HCT116 (cell line): ENCODE results near the gene LHPP. TPM values are rescaled to one million over a fixed set of nuclear protein-coding genes. Genes with fewer than 3 reads are reported as not detected.

Experiments used
- ATAC-seq: fragments of 200-7000 bp; cut with Tn5 transposase; 2 replicates; pipeline ENCODE4 v1.9.1; 2020; ENCODE audit warnings: mild to moderate bottlenecking, moderate library complexity
- BruUV-seq: library from RNA; stranded (reverse); fragments of 400-500 nt; replicated peaks from 2 replicates; lab custom pipeline; 2021; lab: Mats Ljungman, UMichigan
- CTCF ChIA-PET: fragments of 300-600 bp; sonication (Branson Sonifier 250); formaldehyde crosslinking; loops from one replicate; lab custom pipeline; 2021; ENCODE audit warnings: antibody characterized with exemption; lab: Charles Lee
- POLR2A ChIA-PET: fragments of 300-600, 350-600 bp; sonication (Branson Sonifier 250); formaldehyde crosslinking; loops from one replicate; lab custom pipeline; 2021; ENCODE audit warnings: antibody characterized with exemption; lab: Charles Lee
- RAD21 ChIA-PET, 2 experiments: fragments of 300-600 bp; sonication (Branson Sonifier 250); formaldehyde crosslinking; loops; one replicate each; lab custom pipeline; 2023; ENCODE audit warnings: low total read pairs in 2 of 2; ENCODE audit not compliant: uncharacterized antibody in 2 of 2, unreplicated experiment in 2 of 2, low non-redundant PET in 1 of 2; lab: Charles Lee
- DNase-seq: peaks from one replicate; pipeline ENCODE4 v3.0.0-alpha.2; 2010; ENCODE audit warnings: low read depth, low spot score
- H2AFZ ChIP-seq: fragments of 200-600 bp; shearing (Covaris generic), sonication (generic); 2 replicates; pipeline ENCODE4 v1.6.1; 2017; ENCODE audit warnings: low read depth, mixed run types, mixed read lengths, antibody characterized with exemption, low read length; ENCODE audit not compliant: poor library complexity, severe bottlenecking
- H3K27ac ChIP-seq: 2 replicates; pipeline ENCODE4 v1.5.1; 2012; ENCODE audit warnings: low read depth, low read length
- H3K27me3 ChIP-seq: fragments of 200-600 bp; sonication (generic); 2 replicates; pipeline ENCODE4 v1.6.1; 2016; ENCODE audit warnings: mixed run types, low read length, mixed read lengths; ENCODE audit not compliant: insufficient read depth
- H3K36me3 ChIP-seq, 2 experiments: fragments of 200-500 bp in 1 of 2; fragments of 200-600 bp in 1 of 2; sonication (Bioruptor generic) in 1 of 2; sonication (generic) in 1 of 2; 2 replicates each; pipeline versions ENCODE4 v1.5.1 to v1.6.1; 2014 to 2016; ENCODE audit warnings: low read length in 2 of 2, inconsistent platforms in 1 of 2, mixed read lengths in 1 of 2, mixed run types in 1 of 2; ENCODE audit not compliant: insufficient read depth in 2 of 2, control insufficient read depth in 1 of 2
- H3K4me1 ChIP-seq, 2 experiments: fragments of 200-600 bp in 1 of 2; sonication (generic) in 1 of 2; 2 replicates each; pipeline versions ENCODE4 v1.5.1 to v1.6.1; 2012 to 2017; ENCODE audit warnings: low read length in 2 of 2, inconsistent platforms in 1 of 2, mild to moderate bottlenecking in 1 of 2, mixed read lengths in 1 of 2, mixed run types in 1 of 2, moderate library complexity in 1 of 2; ENCODE audit not compliant: insufficient read depth in 2 of 2, control insufficient read depth in 1 of 2
- H3K4me2 ChIP-seq: fragments of 200-600 bp; sonication (generic); 2 replicates; pipeline ENCODE4 v1.6.1; 2017; ENCODE audit warnings: mixed run types, low read length, mixed read lengths
- H3K4me3 ChIP-seq, 2 experiments: fragments of 200-600 bp in 1 of 2; sonication (generic) in 1 of 2; replicated peaks in 1 of 2; 2 replicates each; pipeline ENCODE4 v1.5.1; 2011 to 2016; ENCODE audit warnings: low read length in 2 of 2, control low read depth in 1 of 2, low read depth in 1 of 2, mild to moderate bottlenecking in 1 of 2, mixed read lengths in 1 of 2, mixed run types in 1 of 2
- H3K79me2 ChIP-seq: fragments of 200-600 bp; sonication (generic); 2 replicates; pipeline ENCODE4 v1.6.1; 2017; ENCODE audit warnings: mild to moderate bottlenecking, mixed run types, low read length, moderate library complexity, mixed read lengths; ENCODE audit not compliant: insufficient read depth
- H3K9ac ChIP-seq: fragments of 200-600 bp; sonication (generic); 2 replicates; pipeline ENCODE4 v1.6.1; 2016; ENCODE audit warnings: low read length, mixed read lengths
- H3K9me2 ChIP-seq: fragments of 200-600 bp; sonication (generic), shearing (Covaris generic); 2 replicates; pipeline ENCODE4 v1.6.1; 2017; ENCODE audit warnings: mixed run types, mild to moderate bottlenecking, moderate library complexity; ENCODE audit not compliant: insufficient read depth
- H3K9me3 ChIP-seq, 2 experiments: fragments of 200-500 bp in 1 of 2; fragments of 200-600 bp in 1 of 2; sonication (Bioruptor generic) in 1 of 2; sonication (generic) in 1 of 2; 2 replicates each; pipeline ENCODE4 v1.6.1; 2014 to 2017; ENCODE audit warnings: low read length in 2 of 2, mixed read lengths in 2 of 2, inconsistent platforms in 1 of 2, low read depth in 1 of 2, mild to moderate bottlenecking in 1 of 2, mixed run types in 1 of 2, moderate library complexity in 1 of 2; ENCODE audit not compliant: control insufficient read depth in 1 of 2, insufficient read depth in 1 of 2
- H4K20me1 ChIP-seq: fragments of 200-600 bp; sonication (generic), shearing (Covaris generic); 2 replicates; pipeline ENCODE4 v1.6.1; 2017; ENCODE audit warnings: mixed run types, mild to moderate bottlenecking, moderate library complexity; ENCODE audit not compliant: insufficient read depth
- CBX3 ChIP-seq: IDR thresholded peaks from 2 replicates; pipeline ENCODE4 v1.6.1; 2012; ENCODE audit warnings: low read depth
- CEBPB ChIP-seq: IDR thresholded peaks from 2 replicates; pipeline ENCODE4 v1.6.1; 2012; ENCODE audit warnings: low read depth
- EGR1 ChIP-seq: IDR thresholded peaks from 2 replicates; pipeline ENCODE4 v1.6.1; 2012; ENCODE audit warnings: low read depth
- ELF1 ChIP-seq: IDR thresholded peaks from 2 replicates; pipeline ENCODE4 v1.6.1; 2012; ENCODE audit warnings: low read depth, borderline replicate concordance
- EZH2 ChIP-seq: fragments of 200-600 bp; sonication (generic); IDR thresholded peaks from 2 replicates; pipeline ENCODE4 v1.6.1; 2017; ENCODE audit warnings: antibody characterized with exemption, mixed run types
- EZH2phosphoT487 ChIP-seq: fragments of 200-600 bp; IDR thresholded peaks from 2 replicates; pipeline ENCODE4 v1.6.1; 2018; ENCODE audit warnings: antibody characterized with exemption, borderline replicate concordance
- FOSL1 ChIP-seq: IDR thresholded peaks from 2 replicates; pipeline ENCODE4 v1.6.1; 2012; ENCODE audit warnings: low read depth
- JUND ChIP-seq: IDR thresholded peaks from 2 replicates; pipeline ENCODE4 v1.6.1; 2012
- POLR2A ChIP-seq: IDR thresholded peaks from 2 replicates; pipeline ENCODE4 v1.7.0; 2011; ENCODE audit warnings: borderline replicate concordance; ENCODE audit not compliant: insufficient read depth, insufficient read length; ENCODE audit errors: extremely low read depth
- SP1 ChIP-seq: IDR thresholded peaks from 2 replicates; pipeline ENCODE4 v1.6.1; 2012; ENCODE audit warnings: low read depth
- SRF ChIP-seq: IDR thresholded peaks from 2 replicates; pipeline ENCODE4 v1.6.1; 2012; ENCODE audit warnings: low read depth
- TCF7L2 ChIP-seq: IDR thresholded peaks from 2 replicates; pipeline ENCODE4 v1.7.0; 2011; ENCODE audit warnings: borderline replicate concordance, inconsistent platforms; ENCODE audit not compliant: insufficient read depth, insufficient read length; ENCODE audit errors: extremely low read depth
- YY1 ChIP-seq: IDR thresholded peaks from 2 replicates; pipeline ENCODE4 v1.6.1; 2011; ENCODE audit warnings: low read length, low read depth, moderate library complexity, mild to moderate bottlenecking; ENCODE audit not compliant: insufficient replicate concordance; ENCODE audit errors: extremely low read depth
- ZFX ChIP-seq: fragments of 450-650 bp; IDR thresholded peaks from 2 replicates; pipeline ENCODE4 v1.6.1; 2017
- ZNF274 ChIP-seq: fragments of 200-500 bp; sonication (Bioruptor generic); IDR thresholded peaks from 2 replicates; pipeline ENCODE4 v1.6.1; 2014; ENCODE audit warnings: mild to moderate bottlenecking, low read depth, low read length, inconsistent platforms
- intact Hi-C: fragments of 100-400 bp; cut with micrococcal nuclease; formaldehyde crosslinking; loops from 2 replicates; pipeline ENCODE4 v1.10.0; 2022
- total RNA-seq: library from RNA; stranded (reverse); gene quantifications from one replicate; pipeline ENCODE4 v1.2.1, GENCODE V29; 2021; ENCODE audit not compliant: unreplicated experiment
- TF ChIP-seq, protein P1 (sequence below): IDR thresholded peaks from 2 replicates; pipeline ENCODE4 v1.6.1; 2012; ENCODE audit warnings: low read depth
- TF ChIP-seq, protein P2 (sequence below): IDR thresholded peaks from 2 replicates; pipeline ENCODE4 v1.6.1; 2011; ENCODE audit warnings: mild to moderate bottlenecking, low read length, moderate library complexity; ENCODE audit not compliant: insufficient replicate concordance; ENCODE audit errors: extremely low read depth
- TF ChIP-seq, protein P3 (sequence below): IDR thresholded peaks from 2 replicates; pipeline ENCODE4 v1.6.1; 2012
- TF ChIP-seq, protein P4 (sequence below): IDR thresholded peaks from 2 replicates; pipeline ENCODE4 v1.6.1; 2012

The LHPP gene
- total RNA-seq, 1 experiment from 2014 or later: 45.8 TPM

DNA sequence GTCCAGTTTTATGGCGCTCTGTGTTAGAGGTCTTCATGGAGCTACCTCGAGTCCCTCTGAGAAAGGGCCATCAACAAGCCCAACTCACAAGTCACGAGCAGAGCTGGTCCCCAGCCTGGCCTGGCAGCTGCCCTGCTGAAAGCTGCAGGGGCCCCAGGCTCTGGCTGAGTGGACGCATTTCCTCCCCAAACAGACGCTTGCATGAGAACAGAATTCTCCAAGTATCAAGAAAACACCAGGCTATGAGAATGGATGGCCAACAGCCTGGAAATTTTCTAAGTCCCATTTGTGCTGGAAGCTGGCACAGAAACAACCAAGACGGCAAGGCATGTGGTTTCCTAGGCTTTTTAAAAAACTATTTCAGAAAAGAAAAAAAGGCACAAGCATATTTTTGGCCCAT lies 167.8 kb downstream of the LHPP start:
- no peak for DNase-seq
- Histone ChIP-seq H2AFZ (no peak overlapping the region), H3K4me3 (no peak overlapping the region), H3K27ac (no peak overlapping the region), H4K20me1 (no peaks in the 10 kb centered on the region), H3K27me3 (no peaks in the 10 kb centered on the region), H3K9ac (no peak overlapping the region), H3K79me2 (no peaks in the 10 kb centered on the region), H3K4me2 (no peak overlapping the region), H3K9me3 (no peaks in the 10 kb centered on the region), H3K9me2 (no peaks in the 10 kb centered on the region), H3K36me3 (no peaks in the 10 kb centered on the region), H3K4me1 (peaks cover 17 to 19% of the 10 kb centered on the region in 2 experiments)
- intact Hi-C loops: no loop called here
- ChIA-PET CTCF (no interaction called here), POLR2A (no interaction called here), RAD21 (no interaction called here)
- no peak for ATAC-seq
- BruUV-seq: no TSS peak
- TF ChIP-seq EZH2 (no peak), SRF (no peak), YY1 (no peak), FOSL1 (no peak), JUND (no peak), TCF7L2 (no peak), CEBPB (no peak), ZNF274 (no peak), ZFX (no peak), ELF1 (no peak), POLR2A (no peak), EGR1 (no peak), EZH2phosphoT487 (no peak), SP1 (no peak), CBX3 (no peak)
- TF ChIP-seq, protein P1, sequence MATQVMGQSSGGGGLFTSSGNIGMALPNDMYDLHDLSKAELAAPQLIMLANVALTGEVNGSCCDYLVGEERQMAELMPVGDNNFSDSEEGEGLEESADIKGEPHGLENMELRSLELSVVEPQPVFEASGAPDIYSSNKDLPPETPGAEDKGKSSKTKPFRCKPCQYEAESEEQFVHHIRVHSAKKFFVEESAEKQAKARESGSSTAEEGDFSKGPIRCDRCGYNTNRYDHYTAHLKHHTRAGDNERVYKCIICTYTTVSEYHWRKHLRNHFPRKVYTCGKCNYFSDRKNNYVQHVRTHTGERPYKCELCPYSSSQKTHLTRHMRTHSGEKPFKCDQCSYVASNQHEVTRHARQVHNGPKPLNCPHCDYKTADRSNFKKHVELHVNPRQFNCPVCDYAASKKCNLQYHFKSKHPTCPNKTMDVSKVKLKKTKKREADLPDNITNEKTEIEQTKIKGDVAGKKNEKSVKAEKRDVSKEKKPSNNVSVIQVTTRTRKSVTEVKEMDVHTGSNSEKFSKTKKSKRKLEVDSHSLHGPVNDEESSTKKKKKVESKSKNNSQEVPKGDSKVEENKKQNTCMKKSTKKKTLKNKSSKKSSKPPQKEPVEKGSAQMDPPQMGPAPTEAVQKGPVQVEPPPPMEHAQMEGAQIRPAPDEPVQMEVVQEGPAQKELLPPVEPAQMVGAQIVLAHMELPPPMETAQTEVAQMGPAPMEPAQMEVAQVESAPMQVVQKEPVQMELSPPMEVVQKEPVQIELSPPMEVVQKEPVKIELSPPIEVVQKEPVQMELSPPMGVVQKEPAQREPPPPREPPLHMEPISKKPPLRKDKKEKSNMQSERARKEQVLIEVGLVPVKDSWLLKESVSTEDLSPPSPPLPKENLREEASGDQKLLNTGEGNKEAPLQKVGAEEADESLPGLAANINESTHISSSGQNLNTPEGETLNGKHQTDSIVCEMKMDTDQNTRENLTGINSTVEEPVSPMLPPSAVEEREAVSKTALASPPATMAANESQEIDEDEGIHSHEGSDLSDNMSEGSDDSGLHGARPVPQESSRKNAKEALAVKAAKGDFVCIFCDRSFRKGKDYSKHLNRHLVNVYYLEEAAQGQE: no peak
- TF ChIP-seq, protein P2, sequence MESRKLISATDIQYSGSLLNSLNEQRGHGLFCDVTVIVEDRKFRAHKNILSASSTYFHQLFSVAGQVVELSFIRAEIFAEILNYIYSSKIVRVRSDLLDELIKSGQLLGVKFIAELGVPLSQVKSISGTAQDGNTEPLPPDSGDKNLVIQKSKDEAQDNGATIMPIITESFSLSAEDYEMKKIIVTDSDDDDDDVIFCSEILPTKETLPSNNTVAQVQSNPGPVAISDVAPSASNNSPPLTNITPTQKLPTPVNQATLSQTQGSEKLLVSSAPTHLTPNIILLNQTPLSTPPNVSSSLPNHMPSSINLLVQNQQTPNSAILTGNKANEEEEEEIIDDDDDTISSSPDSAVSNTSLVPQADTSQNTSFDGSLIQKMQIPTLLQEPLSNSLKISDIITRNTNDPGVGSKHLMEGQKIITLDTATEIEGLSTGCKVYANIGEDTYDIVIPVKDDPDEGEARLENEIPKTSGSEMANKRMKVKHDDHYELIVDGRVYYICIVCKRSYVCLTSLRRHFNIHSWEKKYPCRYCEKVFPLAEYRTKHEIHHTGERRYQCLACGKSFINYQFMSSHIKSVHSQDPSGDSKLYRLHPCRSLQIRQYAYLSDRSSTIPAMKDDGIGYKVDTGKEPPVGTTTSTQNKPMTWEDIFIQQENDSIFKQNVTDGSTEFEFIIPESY: no peak
- TF ChIP-seq, protein P3, sequence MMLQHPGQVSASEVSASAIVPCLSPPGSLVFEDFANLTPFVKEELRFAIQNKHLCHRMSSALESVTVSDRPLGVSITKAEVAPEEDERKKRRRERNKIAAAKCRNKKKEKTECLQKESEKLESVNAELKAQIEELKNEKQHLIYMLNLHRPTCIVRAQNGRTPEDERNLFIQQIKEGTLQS: no peak
- TF ChIP-seq, protein P4, sequence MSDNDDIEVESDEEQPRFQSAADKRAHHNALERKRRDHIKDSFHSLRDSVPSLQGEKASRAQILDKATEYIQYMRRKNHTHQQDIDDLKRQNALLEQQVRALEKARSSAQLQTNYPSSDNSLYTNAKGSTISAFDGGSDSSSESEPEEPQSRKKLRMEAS: no peak
